ENCODE results near the gene DNAJC17.

Gene DNAJC17, protein sequence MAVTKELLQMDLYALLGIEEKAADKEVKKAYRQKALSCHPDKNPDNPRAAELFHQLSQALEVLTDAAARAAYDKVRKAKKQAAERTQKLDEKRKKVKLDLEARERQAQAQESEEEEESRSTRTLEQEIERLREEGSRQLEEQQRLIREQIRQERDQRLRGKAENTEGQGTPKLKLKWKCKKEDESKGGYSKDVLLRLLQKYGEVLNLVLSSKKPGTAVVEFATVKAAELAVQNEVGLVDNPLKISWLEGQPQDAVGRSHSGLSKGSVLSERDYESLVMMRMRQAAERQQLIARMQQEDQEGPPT

DNA sequence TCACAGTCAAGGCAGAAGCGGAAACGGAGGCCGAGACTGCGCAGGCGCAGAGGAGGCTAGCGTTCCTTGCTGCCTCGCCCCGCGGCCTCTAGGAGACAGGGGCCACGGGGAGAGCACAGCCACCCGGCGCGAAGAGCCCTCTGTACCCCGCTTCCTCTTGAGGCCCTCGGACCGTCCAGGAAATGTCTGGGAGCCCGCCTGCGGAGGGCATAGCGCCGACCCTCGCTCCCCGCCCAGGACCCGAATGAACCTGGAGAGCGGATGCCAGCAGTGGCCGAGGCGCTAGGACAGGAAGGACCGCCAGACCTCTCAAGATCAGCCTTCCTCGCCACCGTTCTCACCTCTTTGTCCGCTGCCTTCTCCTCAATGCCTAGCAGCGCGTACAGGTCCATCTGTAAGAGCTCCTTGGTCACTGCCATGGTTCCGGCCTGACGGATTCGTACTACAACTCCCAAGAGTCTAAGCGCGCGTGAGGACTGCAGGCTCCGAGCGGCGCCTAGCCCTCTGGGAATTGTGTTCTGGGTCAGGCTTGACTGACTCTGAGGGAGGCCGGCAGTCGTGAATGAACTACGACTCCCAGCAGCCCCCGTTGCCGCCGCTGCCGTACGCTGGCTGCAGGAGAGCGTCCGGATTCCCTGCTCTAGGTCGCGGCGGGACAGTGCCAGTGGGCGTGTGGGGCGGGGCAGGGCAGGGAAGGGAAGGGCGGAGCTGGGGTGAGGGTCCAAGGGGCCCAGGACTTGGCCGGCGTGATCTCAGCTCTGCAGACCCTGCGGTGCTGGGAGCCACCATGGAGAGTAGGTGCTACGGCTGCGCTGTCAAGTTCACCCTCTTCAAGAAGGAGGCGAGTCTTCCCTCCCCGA lies at the start of gene DNAJC17, which contains the start of gene ZFYVE19:
TSS of gene DNAJC17 (minus strand) at position 446 of the 860 bp plus-strand sequence. CDS start at position 419, 27 bp downstream.
TSS of gene ZFYVE19 (plus strand) at position 62 of the 860 bp plus-strand sequence. CDS start at position 563, 501 bp downstream.
- DNase-seq = peak; percentile 99

DNA sequence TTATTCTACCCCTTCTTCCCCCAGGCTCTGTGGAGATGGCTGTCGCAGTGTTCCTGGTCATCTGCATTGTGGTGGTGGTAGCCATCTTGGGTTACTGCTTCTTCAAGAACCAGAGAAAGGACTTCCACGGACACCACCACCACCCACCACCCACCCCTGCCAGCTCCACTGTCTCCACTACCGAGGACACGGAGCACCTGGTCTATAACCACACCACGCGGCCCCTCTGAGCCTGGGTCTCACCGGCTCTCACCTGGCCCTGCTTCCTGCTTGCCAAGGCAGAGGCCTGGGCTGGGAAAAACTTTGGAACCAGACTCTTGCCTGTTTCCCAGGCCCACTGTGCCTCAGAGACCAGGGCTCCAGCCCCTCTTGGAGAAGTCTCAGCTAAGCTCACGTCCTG lies 49.5 kb upstream of the DNAJC17 start:
- DNase-seq = no peak

DNA sequence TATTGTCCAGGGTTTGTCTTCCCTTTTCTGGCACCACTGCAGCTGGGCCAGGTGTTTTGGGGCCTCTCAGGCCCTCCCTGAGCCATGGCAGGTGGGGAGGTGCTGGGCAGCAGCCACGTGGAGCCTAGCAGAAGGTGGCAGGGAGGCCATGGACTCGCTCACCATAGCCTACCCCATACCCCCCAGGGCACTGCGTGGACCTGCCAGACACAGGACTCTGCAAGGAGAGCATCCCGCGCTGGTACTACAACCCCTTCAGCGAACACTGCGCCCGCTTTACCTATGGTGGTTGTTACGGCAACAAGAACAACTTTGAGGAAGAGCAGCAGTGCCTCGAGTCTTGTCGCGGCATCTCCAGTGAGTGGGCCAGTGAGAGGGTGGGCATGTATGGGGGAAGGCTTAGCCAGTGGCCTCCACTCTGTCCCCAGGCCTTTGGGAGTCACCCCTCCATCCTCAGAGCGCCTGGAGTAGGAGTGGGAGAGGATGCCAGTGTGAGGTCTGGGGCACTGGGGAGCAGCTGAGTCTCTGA lies 48.5 kb upstream of the DNAJC17 start:
- no peak for DNase-seq

DNA sequence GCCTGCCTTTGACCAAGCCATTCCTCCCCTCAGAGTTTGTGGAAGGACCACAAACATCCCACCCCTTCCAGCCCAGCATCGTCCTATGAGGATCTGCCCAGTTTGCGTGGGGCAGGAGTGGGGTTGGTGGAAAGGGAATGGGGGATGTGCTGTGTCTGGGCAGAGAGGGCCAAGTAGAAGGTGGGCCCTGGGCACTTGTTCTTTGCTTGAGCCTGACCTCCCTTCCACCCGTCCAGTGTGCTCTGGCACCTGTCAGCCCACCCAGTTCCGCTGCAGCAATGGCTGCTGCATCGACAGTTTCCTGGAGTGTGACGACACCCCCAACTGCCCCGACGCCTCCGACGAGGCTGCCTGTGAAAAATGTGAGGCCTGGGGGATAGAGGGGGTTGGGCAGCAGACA lies 46.9 kb upstream of the DNAJC17 start:
- DNase-seq = no peak

DNA sequence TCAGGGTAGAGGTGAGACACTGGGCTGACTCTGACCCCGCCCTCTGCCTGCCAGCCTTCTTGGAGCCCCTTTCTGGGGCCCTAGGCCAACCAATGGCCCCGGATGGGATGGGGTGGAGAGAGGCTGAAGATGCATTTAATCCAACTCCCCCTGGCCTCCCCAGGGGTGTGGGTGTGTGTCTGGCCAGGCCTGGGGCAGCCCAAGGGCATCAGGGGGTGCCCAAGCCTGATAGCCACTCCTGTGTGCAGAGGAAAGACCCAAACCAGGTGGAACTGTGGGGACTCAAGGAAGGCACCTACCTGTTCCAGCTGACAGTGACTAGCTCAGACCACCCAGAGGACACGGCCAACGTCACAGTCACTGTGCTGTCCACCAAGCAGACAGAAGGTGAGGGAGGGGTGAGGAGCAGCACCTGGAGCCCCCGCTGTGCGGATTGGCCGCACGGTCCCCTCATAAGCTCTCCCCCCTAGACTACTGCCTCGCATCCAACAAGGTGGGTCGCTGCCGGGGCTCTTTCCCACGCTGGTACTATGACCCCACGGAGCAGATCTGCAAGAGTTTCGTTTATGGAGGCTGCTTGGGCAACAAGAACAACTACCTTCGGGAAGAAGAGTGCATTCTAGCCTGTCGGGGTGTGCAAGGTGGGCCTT lies 46.1 kb upstream of the DNAJC17 start:
- DNase-seq = no peak

DNA sequence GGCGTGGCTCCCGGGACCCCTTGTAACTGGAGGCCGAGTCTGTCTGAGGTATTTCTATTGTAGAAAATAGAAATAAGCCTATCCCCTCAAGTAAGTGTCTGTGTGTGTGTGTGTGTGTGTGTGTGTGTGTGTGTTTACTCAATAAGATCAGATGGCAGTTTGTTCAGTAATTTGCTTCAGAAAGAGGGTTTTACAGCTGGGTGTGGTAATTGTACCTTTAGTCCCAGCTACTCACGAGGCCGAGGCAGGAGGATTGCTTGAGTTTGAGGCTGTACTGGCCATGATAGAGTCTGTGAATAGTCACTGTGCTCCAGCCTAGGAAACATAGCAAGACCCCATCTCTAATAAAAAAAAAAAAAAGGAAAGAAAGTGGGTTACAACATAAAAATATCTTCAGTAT lies 45.3 kb upstream of the DNAJC17 start:
- no peak for DNase-seq

DNA sequence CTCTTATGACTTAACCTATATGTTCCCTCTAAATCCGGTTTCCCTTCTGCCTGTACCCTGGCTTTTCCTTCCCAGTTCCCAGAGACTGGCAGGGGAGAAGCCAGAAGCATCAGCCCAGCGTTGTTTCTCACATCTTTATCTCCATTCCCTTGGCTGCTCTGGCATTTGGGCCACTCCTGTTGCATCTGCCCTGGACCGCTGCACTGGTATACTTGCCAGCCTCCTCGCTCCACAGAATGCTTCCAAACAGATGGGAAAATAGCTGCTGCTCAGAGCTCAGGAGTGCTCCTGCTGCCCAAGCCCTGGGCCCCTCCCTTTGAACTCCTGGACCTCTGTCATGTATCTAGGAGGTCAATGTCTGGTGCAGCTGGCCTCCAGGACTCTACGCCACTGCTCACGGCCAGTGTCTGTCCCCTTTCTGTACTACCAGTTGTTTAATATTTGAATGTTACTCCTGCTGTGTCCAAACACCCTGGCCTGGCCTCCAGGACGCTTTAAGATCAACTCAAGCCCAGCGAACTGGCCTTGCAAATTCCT lies 43.4 kb upstream of the DNAJC17 start:
- DNase-seq = no peak

DNA sequence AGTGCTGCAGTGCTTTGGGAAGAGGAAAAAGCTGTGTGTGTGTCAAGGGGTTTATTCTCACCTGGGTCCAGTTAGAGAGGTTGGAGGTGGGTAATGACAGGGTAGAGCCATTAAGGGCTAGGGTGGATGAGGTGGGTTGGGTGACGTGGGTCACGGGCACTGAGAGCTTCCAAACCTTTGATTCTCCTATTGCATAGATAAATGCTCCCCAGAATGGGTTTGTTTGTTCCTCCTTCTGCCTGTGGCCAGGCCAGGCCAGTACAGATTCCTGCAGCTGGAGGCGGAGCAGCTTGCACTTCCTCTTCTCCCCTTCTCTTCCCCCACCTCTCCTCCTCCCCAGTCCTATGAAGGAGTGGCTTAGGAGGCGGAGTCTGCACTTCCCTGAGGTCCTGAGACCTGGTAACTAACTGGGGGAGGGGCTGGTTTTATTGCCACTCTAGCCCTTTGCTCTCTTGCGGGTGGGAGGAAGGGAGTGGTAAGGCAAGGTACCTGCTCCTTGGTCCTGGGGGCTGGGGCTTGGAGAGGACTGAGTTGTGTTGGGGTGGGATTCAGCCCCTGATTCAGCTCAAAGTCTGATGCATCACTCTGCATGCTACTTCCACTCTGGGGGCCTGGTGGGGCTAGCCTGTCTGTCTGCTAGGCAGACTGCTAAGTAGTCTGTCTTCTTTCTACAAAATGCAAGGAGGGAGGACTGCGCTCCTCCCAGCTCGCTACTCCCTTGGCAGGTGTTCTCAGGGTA lies 40.1 kb upstream of the DNAJC17 start:
- DNase-seq = peak; percentile 31

DNA sequence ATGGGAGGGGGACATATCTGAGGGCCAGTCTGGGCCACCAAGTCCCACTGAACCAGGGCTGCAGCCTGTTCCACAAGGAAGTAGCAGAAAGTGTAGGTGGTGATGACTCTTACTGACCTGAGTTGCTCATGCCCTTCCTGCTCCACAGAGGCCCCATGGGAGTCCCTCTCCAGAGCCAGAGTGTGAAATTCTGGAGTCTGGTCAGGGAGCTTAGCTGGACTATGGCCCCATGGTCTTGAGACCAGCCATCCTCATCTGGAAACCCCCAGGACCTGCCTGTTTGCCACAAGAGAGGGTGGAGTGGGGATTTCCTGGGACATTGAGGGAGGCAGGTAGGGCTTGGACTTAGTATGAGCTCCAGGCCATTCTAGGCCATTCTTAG lies 39.6 kb upstream of the DNAJC17 start:
- no peak for DNase-seq

DNA sequence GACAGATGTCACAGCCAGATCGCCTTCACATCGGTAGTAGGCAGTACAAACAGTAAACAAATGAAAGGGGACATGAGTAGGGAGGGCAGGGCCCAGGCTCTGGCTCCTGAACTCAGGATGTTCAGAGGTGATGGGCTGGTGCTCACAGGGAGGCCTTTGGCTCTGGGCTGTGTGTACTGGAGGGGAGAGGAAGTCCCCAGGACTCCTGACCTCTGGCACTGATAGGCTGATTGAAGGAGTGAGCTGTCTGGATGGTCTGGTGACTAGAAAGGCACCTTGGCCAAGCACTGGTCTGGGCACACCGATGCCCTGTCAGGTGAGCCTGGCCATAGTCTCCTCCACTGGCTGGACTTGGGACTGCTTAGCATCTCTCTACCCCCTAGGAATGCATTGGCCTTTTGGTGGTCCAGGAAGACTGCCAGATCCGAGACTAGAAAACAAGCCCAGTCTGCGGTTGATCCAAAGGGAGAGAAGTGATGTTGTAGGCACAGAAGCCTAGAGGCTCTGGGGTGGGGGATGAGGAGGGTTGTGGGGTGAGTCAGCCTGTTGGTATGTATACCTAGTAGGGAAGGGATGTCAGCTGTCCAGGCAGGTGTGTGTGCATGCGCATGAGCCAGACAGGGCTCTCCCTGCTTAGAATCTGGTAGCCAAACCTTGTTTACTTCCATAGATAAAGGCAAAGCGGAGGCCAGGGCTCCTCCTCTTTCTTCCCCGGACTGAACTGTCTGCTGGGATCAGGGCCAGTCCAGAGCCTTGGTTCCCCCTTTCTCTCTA lies 38.4 kb upstream of the DNAJC17 start:
- DNase-seq = no peak

DNA sequence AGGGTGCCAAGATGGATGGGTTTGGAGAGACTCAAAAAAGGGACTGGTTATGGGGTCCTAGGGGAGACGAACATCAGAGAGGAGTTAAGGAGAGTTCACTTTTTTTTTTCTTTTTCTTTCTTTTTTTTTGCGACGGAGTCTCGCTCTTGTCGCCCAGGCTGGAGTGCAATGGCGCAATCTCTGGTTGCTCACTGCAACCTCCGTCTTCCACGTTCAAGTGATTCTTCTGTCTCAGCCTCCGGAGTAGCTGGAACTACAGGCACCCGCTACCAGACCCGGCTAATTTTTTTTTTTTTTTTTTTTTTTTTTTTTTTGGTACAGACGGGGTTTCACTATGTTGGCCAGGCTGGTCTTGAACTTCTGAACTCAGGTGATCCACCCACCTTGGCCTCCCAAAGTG lies 37.8 kb upstream of the DNAJC17 start:
- DNase-seq = no peak

DNA sequence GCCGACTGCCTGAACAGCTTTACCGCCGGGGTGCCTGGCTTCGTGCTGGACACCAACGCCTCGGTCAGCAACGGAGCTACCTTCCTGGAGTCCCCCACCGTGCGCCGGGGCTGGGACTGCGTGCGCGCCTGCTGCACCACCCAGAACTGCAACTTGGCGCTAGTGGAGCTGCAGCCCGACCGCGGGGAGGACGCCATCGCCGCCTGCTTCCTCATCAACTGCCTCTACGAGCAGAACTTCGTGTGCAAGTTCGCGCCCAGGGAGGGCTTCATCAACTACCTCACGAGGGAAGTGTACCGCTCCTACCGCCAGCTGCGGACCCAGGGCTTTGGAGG lies 37.4 kb upstream of the DNAJC17 start:
- DNase-seq = peak; percentile 62

DNA sequence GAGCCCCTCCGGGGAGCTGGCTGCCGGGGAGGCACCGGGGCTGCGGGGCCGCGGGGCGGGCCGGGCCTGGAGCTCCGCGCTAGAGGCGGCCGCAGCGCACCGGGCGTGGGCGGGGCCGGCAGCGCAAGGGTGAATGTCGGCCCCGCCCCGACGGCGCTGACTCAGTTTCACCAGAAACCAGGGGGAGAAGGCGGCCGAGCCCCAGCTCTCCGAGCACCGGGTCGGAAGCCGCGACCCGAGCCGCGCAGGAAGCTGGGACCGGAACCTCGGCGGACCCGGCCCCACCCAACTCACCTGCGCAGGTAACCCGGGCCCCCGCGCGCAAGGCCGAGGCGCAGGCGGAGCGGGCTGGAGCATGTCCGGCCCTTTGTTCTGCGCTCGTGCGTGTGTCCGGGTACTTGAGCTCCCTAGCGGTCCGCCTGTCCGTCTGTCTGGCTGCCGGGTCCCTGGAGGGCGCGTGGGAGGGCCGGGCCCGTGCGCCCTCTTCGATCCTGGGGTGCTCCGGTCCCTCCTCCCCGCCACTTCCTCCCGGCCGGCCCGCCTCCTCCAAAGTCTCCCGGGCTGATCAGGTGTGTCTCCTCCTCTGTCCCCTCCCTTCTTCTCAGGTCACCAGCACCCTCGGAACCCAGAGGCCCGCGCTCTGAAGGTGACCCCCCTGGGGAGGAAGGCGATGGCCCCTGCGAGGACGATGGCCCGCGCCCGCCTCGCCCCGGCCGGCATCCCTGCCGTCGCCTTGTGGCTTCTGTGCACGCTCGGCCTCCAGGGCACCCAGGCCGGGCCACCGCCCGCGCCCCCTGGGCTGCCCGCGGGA lies 36.8 kb upstream of the DNAJC17 start, which contains the start of gene SPINT1:
TSS of gene SPINT1 (plus strand) at position 164 of the 811 bp plus-strand sequence. CDS start at position 671, 507 bp downstream.
- DNase-seq = peak; percentile 41

DNA sequence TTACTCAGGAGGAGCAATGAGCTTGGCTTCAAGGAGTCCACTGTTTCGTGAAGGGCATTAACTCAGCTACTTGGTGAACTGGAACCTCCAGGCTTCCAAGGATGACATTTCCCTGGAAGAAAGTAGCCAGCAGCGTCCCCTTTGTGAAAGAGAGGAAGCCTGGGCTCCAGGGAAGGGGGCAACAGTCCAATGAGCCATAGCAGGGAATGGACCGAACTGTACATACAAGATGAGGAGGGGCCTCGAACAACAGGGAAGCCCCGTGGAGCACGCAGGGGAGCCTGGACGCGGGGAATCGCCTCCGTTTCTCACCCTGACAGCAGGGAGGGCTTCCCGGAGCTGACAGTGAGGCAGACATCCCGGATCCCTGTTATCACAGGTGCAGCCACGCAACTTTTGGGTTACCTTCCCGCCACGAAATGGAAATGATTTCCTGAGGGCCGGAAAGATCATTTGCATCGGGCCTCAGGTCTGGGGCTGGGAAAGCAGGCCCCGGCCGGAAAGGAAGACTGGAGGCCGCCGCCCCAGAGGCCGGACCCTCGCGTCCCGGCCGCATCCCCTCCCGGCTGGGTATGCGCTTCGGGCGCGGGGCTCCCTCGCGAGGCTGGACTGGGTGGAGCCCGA lies 36.1 kb upstream of the DNAJC17 start:
- peak; percentile 35 for DNase-seq

DNA sequence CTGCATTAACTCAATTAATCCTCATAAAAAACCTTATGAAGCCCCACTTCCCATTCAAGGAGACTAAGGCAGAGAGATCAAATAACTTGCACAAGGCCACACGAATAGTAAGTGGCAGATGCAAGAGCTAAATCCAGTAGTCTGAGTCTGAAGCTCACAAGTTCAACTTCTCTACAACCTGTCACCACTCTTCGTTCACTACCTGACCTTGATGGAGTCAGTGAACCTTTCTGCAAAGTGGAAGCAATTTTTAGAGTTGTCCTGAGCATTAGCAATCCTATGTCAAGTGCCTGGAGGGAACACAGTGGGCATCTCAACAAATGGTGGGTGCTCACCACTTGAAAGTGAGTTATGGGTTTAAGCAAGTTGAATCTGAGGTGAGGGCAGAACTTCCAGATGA lies 34.5 kb upstream of the DNAJC17 start:
- no peak for DNase-seq

DNA sequence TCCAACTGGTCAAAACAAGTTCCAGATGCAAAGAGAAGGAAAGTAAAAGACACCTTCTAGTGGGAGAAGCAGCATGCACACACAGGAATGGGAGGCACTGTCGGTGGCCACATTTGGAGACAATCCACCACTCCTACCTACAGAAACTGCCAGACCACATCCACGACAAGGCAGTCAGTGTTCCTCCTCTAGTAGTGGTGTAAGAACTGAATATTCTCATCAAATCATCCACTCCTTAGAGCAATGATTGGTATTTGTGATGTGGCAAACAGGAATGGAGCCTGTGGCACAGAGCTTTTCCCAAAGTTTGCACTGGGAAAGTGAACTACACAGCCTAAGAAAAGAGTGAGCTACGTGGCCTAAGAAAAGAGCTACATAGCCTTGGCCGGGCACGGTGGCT lies 31.5 kb upstream of the DNAJC17 start:
- DNase-seq = no peak

DNA sequence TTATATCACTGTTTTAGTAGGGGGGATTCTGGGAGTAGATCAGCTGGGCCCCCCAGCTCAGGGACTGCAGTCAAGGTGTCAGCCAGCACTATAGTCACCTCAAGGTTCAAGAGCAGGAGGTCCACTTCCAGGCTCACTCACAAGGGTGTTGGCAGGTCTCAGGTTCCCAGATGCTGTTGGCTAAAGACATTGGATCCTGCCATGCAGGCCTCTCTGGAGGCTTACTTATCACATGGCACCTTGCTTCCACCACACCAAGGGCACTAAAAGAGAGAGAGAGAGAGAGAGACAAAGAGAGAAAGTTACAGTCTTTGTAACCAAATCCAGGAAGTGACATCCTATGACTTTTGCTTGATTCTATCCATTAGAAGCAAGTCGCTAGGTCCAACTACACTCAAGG lies 28.7 kb upstream of the DNAJC17 start:
- DNase-seq = no peak

DNA sequence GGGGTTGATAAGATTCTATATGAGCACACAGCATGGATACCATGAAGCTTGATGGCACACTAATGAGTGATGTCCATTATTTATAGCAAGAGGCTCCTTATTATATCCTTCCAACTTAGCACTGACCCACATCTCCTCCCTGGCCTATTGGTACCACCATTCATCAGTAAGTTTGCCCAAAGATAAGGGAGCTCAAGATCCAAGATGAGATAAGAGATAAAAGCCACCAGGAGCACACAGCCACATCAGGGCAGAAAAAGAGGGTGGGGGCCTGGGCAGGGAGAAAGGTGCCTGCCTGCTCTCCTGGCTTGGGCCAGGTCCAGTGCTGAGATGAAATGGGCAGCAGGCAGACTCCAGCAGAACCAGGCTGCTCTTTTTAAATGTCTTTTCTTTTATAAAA lies 25.6 kb upstream of the DNAJC17 start:
- no peak for DNase-seq

DNA sequence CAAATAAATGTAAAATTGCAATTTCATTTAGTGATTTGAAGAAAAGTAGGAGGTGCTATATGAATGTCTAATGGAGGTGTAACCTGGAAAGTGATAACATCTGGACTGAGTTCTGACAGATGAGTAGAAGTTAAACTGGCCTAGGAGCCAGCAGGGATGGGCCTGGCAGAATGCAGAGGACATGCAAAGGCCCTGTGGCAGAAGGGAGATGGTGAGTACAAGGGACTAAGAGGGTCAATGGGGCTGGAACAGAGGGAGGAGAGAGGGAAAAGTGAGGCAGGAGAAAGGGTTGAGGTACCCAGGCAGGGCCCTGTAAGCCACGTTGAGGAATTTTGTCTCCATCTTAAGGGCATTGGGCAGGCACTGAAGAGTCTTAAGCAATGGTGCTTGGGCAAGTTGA lies 24.6 kb upstream of the DNAJC17 start:
- no peak for DNase-seq

DNA sequence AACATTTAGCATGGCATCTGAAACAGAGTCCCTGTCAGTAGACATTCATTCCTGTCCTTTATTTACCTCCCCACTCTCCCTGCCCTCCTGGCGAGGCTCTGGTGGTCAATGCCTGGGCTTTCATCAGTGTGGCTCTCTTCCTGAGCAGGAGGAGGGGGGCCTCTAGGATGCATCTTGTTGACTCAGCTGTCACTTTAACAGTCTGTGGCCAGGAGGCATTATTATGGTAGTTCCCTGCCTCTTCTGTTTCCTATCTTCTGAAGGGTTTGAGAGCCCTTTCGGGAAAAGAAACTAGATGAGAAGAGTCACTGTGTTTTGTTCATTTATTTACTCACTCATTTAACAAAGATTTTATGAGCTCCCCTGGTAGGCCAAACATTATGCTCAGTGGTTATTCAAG lies 23.6 kb upstream of the DNAJC17 start:
- DNase-seq = no peak
